Superior temporal gyrus (tissue), 1 donor: ENCODE measurements around the gene GBF1.

Experiments
- DNase-seq: peaks from one replicate; pipeline ENCODE4 v3.0.0-alpha.2; 2016; ENCODE audit errors: extremely low spot score

GBF1 gene

GRCh38 chr10:102347236-102347828 is 102.0 kb downstream of the GBF1 start:
- no peak for DNase-seq

GRCh38 chr10:102352066-102352715 is 106.9 kb downstream of the GBF1 start:
- DNase-seq = peak; percentile 82

GRCh38 chr10:102354451-102354850 is 109.1 kb downstream of the GBF1 start:
- no peak for DNase-seq

DNA sequence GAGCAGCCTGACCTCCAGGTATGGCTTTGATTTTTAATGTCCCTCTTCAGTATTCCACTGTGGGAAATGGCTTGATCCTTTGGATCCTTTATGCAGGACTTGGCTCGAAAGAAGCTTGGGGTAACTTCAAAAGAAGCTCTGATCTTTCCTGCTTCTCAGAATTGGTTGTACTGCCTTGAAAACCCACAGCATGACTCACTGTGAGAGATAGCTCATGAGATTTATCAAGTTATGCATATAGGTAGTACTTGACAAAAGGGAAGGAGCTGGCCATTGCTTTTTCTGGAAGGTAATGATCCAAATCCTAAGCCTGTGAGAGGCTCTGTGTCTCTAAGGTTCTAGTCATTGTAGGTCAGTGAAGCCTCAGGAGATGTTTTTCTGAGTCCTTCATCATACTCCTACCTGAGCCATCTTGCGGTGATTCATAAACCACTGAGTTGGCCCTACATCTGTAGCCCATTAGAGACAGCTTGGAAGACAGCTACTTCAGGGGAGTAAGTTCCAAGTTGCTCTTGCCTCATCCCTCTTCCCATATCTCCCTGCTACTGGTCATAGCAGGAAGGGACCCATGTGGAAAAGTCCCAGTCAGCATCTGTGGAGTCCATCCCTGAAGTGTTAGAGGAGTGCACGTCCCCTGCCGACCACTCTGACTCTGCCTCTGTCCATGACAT is 113.5 kb downstream of the GBF1 start:
- no peak for DNase-seq

GRCh38 chr10:102367441-102367840 is 122.1 kb downstream of the GBF1 start:
- DNase-seq = no peak

GRCh38 chr10:102368077-102368476 is 122.7 kb downstream of the GBF1 start:
- no peak for DNase-seq

DNA sequence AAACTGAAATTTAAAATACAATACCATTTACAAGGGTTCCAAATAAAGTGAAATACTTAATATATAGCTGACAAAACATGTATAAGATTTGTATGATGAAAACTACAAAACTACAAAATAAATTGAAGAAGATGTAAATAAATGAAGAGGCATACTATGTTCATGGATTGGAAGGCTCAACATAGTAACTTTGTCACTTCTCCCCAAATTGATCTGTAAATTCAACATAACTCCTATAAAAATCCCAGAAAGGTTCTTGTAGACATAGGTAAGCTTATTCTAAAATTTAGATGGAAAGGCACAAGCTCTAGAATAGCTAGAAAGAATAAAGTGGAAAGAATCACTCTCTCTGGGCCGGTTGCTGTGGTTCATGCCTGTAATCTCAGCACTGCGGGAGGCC is 126.0 kb downstream of the GBF1 start:
- DNase-seq = no peak

- DNase-seq = no peak
Observed at GRCh38 chr10:102375250-102375649, 129.9 kb downstream of the GBF1 start.

- no peak for DNase-seq
Observed at GRCh38 chr10:102375867-102376266, 130.5 kb downstream of the GBF1 start.

DNA sequence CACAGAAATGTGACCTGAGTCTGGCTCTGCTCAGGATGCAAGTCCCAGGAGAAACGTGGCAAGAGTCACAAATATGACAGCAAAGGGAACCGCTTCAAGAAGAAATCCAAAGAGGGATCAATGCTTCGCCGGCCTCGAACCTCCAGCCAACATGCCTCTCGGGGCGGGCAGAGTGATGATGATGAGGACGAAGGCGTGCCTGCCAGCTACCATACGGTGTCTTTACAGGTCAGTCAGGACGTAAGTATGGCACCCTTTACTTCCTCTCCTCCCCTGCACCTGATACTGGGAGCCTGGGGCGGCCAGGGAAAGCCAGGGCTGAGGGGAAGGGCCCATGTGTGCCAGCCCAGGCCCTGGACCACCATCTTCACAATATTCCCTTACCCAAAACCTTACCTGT is 131.6 kb downstream of the GBF1 start:
- DNase-seq = no peak

DNA sequence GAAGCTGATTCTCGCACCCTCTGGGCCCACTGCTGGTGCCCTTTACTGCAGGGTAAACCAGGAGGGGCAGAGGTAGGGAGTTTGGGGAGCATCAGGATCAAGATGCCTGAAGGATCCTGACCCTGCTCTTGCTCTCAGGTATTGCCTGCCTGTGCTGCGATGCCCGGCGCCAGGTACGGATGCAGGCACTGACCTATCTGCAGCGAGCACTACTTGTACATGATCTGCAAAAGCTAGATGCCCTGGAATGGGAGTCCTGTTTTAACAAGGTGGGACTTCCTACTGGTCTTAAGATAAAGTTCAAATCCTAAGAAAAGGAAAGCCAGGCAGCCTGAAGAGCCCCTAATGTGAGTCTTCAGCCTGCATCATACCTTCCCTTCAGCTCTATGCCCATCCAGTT is 134.1 kb downstream of the GBF1 start:
- DNase-seq = no peak

- no peak for DNase-seq
Observed at GRCh38 chr10:102381983-102382382, 136.7 kb downstream of the GBF1 start.

DNA sequence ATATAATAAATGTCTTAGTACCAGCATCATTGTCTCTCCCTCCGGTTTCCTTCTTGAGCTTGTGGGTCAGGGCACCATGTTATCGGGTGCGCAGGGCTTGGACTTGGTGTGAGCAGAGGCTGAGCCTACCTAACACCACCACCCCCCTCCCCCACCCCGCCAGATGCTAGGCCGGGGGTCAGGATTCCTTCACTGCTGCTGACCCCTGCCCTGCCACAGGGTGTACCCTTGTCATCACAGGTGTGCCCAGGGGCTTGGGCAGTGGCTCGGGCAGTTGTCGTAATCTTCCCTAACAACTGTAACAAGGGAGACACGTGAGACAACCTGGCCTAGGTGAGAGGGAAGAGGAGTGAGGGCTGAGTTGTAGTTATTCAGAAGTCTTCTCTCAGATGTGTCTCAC is 137.5 kb downstream of the GBF1 start:
- no peak for DNase-seq

DNA sequence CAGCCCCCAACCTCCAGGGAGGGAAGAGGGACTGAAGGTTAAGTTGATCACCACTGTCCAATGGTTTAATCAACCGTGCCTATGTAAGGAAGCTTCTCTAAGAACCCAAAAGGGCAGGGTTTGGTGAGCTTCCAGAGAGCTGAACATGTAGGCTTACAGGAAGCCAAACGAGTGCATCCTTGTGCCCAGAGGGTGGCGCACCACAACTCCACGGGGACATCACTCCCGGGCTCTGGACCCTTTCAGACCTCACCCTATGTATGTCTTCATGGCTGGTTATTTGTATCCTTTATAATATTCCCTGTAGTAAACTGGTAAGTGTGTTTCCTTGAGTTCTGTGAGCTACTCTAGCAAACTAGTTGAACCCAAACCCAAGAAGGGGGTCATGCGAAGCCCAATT is 138.7 kb downstream of the GBF1 start:
- no peak for DNase-seq

DNA sequence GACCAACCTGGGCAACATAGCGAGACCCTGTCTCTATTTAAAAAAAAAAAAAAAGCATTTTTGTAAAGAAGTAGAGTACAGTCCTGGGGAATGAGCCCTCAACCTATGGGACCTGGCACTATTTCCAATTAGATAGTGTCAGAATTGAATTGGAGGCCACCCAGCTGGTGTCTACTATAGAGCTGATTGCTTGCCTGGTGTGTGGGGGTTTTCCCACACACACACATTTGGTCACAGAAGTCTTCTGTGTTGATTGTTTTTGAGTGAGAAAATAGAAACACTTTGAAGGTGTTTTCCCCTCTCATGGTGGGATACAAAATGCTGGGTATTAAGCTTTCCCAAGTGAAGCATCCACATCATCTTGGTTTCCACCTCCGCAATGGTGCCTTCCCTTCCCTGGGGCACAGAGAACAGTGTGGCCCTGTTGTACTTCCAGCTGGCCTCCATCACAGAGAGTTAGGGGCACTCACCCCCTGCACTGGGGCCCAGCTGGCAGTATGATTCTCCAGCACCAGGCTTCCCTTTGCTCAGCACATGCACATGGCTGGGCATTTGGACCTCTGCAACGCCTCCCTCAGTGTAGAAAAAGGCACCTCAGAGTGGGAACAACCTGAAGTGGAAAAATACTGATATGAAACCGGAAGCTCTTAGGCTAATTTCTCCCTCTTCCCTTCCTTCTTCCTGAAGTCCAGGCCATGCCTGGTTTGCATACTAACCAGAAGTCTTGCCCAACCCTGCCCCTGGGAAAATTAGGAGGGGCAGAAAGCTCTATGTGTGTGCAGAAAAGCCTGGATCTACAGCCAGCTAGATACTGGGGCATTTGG is 139.5 kb downstream of the GBF1 start:
- DNase-seq = no peak

- DNase-seq = no peak
Observed at GRCh38 chr10:102389894-102390293, 144.6 kb downstream of the GBF1 start.

- DNase-seq = no peak
Observed at GRCh38 chr10:102392306-102392705, 147.0 kb downstream of the GBF1 start.

- DNase-seq = no peak
Observed at GRCh38 chr10:102393411-102394078, 148.2 kb downstream of the GBF1 start.

- DNase-seq = peak; percentile 88
Observed at GRCh38 chr10:102394079-102394800, 148.9 kb downstream of the GBF1 start.

GRCh38 chr10:102394801-102395399 is 149.6 kb downstream of the GBF1 start:
- DNase-seq = no peak
